HT-29 (cell line): ENCODE data around the gene FAM131C. TPM values are rescaled to one million over a fixed set of nuclear protein-coding genes. Genes with fewer than 3 reads are reported as not detected.
"Not testable (repeated sequence)": the region's sequence is repeated elsewhere in the genome, so short reads cannot be mapped to it uniquely, and the experiment has no call there.

Source experiments
- DNase-seq: peaks from one replicate; pipeline ENCODE4 v3.0.0-alpha.2; 2015; ENCODE audit warnings: low spot score
- total RNA-seq: library from RNA; depleted of rRNA; stranded (reverse); fragments of >200 nt; shearing (Covaris generic); gene quantifications from 2 replicates; pipeline ENCODE4 v1.2.3, GENCODE V29; 2014

FAM131C gene
- total RNA-seq, 1 experiment from 2014 or later: 0.43 TPM

DNA sequence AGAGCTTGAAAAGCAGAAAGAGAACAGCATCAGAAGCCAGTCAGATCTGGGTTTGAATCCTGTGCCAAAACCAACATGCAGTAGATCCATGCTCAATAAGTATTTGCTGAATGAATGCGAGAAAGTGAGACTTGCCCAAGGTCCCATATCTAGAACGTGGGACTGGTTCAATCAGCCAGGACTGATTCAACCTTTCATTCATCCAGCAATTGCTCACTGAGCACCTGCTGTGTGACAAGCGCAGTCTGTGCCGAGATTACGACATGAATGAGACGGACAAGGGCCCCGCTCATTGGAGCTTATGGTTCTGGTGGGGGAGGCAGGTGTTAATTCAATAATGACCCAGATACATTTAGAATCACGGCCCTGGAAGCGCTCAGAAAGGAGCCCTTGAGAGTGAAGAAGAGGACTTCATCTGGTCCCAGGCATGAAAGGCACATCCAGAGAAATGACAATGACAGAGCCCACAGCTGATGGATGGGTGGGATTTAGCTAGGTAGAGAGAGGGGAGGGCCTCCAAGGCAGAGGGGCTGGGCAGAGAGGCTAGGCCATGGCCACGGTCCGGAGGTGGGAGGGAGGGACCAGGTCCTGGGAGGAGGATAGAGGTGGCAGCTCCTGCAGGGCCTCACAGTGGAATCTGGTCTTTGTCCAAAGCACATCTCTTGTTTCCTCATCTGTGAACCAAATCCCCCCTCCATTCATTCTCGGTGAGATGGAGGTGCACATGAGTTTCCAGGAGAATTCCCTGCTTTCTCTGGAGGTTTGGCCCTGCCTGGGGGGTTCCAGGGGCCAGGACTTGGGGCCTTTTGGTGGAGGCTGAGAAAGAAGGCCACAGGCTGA, 4.2 kb upstream of the FAM131C start:
- DNase-seq: no peak

DNA sequence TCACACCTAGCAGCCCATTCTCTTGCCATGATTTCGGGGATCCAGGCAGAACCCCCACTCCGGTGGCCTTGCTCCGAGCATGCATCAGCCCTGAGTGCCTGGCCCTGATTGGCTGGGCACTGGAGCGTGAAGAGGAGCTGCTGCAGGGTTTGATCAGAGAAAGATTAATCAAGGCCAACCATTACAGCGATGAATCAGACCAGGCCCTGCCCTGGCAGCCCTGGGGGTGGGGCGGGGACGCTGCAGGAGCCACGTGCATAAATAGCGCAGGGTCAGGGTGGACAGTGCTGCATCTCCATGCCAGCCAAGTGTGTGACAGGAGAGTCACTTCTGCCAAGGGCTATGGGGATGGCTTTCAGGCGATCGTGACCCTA, 3.4 kb upstream of the FAM131C start:
- no peak for DNase-seq

DNA sequence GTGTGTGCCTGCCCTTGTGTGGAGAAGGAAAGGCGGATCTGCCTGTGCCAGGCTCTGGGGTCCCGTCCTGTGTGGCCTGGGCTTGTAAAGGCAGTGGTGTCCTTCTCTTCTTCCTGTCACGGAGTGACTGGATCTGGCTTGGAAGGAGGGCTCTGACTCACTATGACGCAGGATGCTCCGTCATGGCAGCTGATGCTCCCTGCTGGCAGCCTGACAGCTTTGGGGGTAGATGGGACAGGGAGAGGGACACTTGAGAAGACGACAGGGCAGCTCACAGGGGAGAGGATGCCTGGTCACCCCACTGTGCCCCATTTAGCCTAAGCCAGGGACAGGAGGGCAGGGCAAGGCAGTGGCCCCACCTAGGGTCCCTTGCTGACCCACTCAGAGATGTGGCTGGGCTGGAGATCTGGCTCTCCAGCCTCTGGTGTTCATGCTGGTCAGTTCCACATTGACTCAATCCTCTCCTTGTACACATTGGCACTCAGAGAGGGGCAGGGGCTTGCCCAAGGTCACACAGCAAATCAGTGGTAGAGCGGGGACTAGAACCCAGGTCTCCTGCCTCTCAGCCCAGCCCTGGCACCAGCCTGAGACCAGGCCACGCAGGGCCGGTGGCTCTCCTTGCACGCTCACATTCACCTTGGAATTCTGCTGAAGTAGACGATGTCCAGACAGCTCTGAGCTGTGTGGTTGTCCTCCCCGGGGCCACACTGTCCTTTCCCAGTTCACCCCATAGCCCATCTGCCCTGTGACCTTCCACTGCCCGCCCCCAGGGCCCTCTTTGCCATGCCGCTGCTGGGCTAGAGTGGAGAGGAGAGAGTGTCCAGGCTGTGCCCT, 2.8 kb upstream of the FAM131C start:
- DNase-seq: no peak

DNA sequence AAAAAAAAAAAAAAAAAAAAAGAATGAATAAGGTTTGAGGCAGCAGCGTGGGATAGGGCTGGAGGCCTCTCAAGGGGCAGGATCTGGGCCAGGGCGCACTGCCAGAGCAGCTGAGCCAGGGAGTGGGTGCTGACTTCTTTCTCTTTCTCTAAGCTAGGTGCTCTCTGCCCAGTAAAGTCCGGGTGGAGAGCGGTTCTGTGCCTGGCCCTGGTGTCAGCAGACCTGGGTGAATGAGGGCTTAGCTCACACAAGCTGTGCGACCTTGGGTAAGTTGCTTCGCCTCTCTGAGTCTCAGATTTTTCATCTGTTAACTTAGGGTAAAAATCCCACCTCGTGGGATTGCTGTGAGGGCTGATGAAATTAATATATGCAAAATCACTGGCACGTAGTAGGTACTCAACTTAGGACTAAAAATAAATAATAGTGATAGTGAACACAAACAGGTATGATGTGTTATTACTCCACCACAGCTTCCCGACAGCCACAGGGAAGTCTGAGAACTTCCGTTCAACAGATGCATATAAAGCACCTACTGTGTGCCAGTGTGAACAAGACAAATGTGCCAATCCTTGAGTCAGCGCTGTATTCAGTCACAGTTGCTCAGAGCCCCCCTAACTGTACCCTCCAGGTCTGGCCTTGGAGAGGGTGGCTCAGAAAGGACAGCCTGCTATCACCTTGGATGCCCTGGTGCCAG, 2.0 kb upstream of the FAM131C start:
- no peak for DNase-seq

DNA sequence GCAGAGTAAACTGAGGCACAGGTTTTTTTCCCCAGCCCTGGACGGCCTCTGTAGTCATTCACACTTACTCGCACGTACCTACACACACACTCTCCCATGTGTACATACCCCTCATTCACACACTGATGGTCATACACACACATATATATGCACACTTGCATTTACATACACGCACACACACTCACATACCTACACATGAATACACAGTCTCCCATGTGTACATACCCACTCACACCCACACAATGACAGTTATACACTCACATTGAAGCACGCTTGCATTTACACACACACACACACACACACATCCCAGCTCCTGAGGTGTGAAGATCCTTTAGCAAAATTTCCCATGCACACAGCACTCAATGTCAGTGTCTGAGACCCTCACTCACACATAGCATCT, 766 bp upstream of the FAM131C start:
- DNase-seq: no peak

DNA sequence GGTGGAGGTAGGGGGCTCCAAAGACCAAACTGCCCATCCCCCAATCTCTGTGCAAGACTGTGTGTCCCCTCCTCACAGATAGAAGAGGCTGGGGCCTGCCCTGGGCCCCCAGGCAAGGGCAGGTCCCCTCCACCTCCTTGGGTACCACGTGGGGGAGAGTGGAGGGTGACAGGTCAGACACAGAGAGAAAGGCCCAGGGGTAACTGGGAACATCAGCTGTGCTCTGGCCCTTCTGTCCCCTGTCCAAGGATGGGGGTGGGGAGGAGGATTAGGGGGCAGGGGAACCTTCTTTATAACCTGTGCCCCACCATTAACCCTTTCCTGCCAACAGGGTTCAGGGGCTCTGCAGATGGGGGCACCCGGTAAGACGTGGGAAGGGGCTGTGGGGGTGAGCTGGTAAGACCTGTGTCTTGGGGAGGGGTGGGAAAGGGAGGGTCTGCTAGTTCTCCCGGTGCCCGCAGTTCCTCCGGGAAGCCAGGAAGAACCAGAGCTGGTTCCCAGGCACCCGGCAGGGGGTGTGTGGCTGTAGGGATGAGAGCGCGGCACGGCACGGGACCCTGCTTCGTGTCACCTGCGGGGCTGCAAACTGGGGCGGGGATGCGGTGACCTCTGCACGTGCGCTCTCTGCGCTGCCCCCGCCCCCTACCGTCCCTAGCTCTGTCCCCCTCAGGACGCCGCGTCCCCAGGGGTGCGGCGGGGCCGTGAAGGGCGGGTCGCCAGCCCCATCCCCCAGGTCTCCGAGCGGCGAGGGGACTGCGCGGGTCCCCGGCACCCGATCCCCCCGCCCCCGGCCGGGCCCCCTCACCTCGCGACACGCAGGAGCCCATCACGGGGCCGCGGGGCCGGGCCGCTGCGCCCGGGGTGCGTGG, 601 bp downstream of the FAM131C start:
- DNase-seq: no peak

DNA sequence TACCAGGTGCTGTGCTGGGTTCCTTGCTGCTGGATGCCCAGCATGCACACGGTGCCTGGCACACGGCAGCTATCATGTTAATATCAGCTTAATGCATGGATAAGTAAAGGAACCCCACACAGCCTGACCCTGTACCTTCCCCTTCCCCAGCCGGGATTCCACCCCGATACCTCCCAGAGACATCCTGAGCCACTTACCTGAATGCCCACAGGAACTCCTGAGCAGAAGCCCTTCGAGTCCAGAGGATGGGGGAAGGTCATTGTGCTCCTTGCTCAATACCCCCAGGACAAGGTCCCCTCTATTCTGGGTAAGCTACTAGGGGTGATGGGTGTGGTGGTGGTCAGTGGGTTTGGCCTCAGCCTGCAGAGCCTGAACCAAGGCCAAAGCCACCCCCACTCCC, 1.4 kb downstream of the FAM131C start:
- DNase-seq: no peak

DNA sequence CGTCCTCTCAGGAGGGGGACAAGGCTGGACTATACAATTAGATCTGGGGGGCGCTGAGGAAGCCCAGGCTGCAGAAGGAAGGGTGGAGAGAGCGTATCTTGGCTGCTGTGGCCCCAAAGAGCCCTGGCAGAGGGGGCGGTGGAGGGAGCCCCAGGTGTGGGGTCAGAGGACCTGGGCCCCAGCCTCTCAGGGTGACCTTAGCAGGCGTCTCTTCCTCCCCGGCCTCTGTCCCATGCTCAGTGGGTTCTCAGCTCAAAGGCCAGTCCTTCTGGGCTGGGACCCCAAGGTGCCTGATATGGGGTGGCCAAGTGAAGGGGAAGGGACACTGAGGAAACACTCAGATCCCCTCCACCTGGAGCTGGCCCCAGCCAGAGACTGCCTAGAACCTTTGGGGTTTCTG, 1.8 kb downstream of the FAM131C start:
- DNase-seq: no peak

DNA sequence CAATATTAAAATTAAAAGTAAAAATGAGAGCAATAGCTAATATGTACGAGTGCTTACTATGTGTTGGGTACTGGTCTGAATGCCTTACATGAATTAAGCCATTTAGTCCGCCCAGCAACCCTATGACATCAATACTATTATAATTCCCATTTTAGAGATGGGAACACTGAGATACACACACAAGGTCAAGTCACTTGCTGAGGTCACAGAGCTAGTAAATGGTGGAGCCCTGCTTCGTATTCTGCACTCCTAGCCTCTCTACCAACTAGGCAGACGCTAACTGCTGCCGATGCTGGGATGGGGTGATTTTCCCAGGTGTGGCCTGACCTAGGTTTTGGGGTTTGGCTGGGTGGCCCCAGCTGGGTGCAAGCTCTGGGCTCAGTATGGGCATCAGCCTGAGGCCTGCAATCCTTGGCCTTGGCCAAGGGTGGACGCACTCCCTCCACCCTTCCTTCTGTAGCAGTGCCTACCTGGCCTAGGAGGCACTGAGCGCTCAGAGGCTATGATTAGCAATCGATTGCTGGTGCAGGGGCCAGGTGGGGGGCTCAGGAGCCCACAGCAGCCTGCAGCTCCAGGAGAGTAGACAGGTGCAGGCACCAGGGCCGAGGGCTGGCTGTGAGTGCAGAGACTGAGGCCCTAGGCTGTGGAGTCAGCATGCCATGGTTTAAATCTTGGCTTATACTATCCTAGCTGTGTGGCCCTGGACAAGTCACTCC, 2.7 kb downstream of the FAM131C start:
- no peak for DNase-seq

DNA sequence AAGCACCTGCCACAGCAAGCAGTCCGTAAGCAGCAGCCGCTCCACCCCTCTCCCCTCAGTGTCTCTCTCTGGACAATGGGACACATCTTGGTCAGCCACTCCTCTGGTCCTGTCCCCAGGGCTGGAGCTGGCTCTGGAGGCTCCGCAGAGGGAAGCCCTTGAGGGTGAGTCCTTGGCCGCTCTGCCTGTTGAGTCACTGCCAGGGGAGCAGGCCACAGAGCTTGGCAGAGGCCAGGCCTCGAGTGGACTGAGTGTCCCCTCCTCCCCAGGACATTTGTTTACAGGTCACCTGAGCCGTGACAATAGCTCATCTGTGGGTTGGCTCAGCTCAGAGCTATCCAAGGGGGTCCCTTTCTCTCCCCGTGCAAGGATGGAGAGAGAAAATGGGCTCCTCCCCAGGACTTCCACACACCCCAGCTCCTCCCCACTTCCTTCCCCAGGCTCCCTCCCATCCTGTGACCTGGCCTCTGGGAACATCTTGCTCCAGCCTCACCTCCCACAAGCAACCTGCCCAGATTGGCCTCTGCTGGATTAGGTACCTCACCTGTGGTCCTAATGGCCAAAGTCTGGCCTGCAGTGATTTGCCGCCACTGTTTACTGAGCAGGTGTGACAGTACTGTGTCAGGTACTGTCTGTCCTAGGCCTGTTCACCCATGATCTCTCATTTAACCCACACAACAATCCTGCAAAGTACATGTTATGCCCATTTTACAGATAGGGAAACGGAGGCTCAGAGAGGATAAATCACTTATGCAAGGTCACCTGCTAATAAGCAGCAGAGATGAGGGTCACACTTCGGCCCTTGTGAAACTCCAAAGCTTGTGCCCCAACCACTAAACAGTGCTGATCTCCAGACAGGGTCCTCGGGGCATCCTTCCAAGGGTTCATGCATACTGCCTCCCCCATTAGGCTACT, 4.8 kb downstream of the FAM131C start:
- DNase-seq: no peak

DNA sequence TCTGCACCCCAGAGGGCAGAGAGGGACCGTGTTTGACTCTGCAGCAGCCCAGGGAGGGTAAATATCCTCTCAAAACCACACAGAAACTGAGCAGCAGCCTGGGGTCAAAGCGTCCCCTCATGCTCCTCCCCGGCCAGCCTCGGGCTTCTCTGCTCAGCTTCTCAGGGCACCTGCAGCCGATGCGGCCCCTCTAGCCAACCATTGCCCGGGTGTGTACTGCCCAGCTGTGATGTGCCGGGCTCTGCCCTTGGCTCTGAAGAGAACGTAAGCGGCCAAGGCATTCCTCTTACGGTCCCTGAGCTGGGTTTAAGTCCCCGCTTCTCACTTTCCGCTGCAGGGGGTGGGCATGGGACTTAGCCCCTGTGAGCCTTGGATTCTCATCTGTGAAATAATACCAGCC, 5.5 kb downstream of the FAM131C start:
- DNase-seq: no peak

DNA sequence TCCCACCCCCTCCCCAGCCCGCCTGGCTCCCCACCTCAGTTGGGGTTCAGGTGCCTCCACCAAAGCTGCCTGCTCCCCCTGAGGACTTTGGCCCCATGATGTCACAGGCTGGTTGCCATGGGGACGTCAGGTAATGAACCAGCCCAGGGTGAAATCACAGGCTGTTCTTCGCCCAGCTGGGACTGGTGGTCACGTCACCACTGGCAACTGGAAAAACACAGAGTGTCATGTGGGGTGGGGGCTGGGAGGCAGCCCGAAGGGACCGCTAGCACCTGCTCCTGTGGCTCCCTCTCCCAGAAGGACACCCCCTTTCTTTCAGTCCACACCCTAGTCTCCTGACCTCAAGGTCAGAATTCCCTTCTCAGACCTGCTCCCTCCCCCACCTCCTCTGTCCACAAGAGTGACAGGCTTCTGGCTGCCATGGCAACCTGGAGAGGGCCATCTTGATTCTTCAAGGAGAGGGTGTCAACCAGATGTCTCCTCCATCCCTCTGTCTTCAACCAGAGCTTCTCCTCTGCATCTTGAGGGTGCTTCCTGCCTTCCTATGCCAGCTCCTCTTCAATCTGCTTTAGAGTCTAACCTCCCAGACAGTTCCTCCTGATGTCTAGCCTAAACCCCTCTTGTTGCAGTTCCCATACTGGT, 6.2 kb downstream of the FAM131C start:
- peak; percentile 84 for DNase-seq

DNA sequence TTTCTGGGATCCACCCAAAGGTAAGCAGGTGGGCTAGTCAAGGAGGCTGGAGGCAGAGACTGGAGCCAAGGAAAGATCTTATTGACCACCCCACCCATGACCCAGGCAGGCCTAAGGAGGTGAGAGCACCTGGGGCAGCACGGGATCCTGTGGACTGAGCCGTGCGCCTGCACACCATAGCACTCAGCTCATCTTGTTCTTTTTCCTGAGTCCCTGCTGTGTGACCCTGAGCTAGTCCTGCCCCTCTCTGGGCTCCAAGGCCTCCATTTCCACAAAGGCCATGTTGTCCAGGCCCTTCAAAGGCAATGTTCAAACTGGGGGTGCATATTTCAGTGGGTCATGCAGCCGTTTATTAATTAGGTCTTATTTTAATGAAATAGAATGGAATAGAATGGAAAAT, 7.2 kb downstream of the FAM131C start:
- no peak for DNase-seq

DNA sequence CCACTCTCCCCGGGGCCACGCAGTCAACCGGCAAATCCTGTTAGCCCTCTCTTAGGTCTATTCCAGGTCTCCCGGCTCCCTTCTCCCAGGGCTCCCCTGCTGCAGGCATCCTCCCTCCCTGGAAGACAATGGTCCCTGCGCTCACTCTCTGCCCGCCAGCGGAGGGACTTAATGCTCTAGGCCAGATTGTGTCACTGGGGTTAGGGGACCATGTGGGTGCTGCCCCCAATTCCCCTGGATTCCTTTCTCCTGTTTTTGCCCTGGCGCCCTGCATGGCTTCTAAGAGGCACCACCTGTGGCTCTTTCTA, 8.2 kb downstream of the FAM131C start:
- no peak for DNase-seq

DNA sequence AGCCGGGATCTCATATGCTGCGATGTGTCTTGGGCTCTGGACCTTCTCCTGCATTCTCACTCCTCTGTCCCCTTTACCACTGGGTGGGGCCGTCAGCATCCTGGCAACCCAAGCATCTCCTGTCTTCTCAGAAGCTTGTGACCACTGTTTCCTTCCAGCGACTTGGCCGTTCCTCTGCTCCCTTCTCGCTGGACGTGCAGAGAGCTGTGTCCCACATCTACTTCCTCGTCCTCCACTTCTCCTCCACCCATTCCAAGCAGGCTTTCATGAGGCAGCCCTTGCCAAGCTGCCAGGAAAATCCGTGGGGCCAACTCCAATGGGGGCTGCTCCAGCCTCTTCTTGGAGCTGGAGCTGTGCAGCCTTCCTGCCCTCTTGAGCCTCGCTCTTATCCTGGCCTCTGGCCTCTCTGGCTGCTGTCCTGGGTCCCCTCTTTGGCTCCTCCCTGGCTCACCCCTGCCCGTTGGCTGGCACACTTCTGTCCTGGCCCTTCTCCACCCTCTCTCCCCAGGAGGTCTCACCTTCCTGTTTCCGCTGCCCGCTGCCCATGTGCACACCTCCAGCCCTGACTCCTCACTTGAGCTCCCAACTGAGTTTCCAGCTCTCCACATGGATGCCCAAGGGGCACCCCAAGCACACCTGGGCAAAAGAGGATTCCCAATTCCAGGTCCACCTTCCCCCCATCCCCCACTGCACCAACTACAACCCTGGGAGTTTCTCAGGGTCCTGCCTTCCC, 8.7 kb downstream of the FAM131C start:
- DNase-seq: no peak

DNA sequence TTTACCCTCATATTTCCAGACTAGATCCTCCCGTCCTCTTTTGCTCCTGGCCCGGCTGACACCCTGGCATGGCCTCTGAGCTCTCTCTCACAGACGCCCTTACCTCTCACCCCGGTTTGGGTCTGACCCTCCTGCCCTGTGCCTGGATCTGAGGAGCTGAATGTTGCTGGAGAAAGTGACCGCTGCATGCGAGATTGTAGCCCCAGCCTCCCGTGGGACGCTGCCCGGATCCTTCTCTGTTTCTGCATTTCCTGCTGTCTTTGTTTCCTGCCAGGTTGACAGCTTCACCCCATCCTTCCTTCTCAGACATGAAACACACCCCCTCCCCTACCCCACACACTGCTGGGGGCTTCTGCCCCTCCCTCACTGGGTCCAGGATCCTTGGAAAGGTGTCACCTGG, 9.5 kb downstream of the FAM131C start:
- DNase-seq: no peak

DNA sequence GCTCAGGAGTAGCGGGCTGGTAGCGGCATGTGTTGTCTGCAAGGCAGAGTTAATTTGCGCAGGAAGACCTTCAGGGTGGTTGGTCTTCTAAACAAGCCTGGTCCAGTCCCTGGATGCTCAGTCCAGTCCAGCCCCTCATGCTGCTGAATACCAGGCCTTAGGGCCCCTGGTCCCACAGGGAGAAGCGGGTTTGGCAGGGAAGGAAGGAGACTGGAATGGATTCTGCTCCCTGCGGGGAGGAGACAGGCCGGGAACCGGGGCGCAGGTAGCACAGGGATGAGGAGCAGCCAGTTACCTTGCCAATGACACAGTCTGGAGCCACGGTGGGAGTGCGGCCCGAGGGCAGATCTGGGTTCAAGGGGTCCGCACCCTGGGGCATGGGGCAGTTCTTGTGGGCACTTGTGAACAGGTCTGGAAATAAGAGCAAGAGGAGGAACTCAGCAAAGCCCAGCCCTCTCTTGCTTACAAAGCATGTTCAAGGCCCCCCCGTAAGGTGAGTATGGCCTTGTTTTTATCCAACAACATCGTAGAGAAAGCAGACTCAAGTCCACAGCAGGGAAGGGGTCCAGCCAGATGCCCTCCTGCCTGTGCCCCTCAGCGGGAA, 10.1 kb downstream of the FAM131C start:
- DNase-seq: no peak

DNA sequence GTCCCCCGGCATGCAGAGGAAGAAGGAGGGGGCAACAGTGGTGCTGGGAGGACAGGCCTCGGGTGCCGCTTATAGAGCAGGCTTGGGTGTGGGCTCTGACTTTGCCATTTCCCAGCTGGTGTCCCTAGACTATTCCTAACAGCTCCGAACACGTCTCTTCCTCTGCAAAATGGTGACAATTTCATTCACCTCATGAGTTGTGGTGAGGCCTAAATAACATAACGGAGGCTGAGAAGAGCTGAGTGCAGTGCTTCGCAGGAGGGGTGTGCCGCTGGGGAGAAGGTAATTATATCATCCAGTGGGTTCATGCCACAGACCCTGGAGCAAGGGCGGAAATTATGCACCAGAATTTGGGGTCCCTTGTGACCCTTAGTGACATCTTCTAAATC, 10.8 kb downstream of the FAM131C start:
- not testable (repeated sequence) for DNase-seq
